ENCODE measurements around the gene ESF1. TPM values are rescaled to one million over a fixed set of nuclear protein-coding genes. Genes with fewer than 3 reads are reported as not detected.

ESF1 gene, protein sequence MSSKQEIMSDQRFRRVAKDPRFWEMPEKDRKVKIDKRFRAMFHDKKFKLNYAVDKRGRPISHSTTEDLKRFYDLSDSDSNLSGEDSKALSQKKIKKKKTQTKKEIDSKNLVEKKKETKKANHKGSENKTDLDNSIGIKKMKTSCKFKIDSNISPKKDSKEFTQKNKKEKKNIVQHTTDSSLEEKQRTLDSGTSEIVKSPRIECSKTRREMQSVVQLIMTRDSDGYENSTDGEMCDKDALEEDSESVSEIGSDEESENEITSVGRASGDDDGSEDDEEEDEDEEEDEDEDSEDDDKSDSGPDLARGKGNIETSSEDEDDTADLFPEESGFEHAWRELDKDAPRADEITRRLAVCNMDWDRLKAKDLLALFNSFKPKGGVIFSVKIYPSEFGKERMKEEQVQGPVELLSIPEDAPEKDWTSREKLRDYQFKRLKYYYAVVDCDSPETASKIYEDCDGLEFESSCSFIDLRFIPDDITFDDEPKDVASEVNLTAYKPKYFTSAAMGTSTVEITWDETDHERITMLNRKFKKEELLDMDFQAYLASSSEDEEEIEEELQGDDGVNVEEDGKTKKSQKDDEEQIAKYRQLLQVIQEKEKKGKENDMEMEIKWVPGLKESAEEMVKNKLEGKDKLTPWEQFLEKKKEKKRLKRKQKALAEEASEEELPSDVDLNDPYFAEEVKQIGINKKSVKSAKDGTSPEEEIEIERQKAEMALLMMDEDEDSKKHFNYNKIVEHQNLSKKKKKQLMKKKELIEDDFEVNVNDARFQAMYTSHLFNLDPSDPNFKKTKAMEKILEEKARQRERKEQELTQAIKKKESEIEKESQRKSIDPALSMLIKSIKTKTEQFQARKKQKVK
- total RNA-seq (10 to 100 TPM in 8 of 9 donors, 1 to 10 TPM in 1; 3.6 to 23.1 (median 12.5) TPM), polyA plus RNA-seq (10 to 100 TPM in 2 of 3 donors, 1 to 10 TPM in 1; 7.1 to 25.4 (median 19.3) TPM)
- long read RNA-seq, donor 1, partial matches to known transcripts = 28 of 28 reads
- long read RNA-seq, donor 1, other reads (novel, unspliced or antisense) = 0 of 28 reads
- long read RNA-seq, donor 2, partial matches to known transcripts = 42 of 48 reads
- long read RNA-seq, donor 2, other reads (novel, unspliced or antisense) = 6 of 48 reads
- long read RNA-seq, donor 3, partial matches to known transcripts = 28 of 40 reads
- long read RNA-seq, donor 3, other reads (novel, unspliced or antisense) = 12 of 40 reads
- long read RNA-seq, donor 4, partial matches to known transcripts = 13 of 23 reads
- long read RNA-seq, donor 4, other reads (novel, unspliced or antisense) = 10 of 23 reads
- long read RNA-seq, donor 5, partial matches to known transcripts = 4 of 14 reads
- long read RNA-seq, donor 5, other reads (novel, unspliced or antisense) = 10 of 14 reads
- long read RNA-seq, donor 6, partial matches to known transcripts = 8 of 12 reads
- long read RNA-seq, donor 6, other reads (novel, unspliced or antisense) = 4 of 12 reads
- long read RNA-seq, donor 7, partial matches to known transcripts = 6 of 6 reads
- long read RNA-seq, donor 7, other reads (novel, unspliced or antisense) = 0 of 6 reads
- long read RNA-seq, donor 8, partial matches to known transcripts = 45 of 60 reads
- long read RNA-seq, donor 8, other reads (novel, unspliced or antisense) = 15 of 60 reads
- long read RNA-seq, donor 9, partial matches to known transcripts = 29 of 29 reads
- long read RNA-seq, donor 9, other reads (novel, unspliced or antisense) = 0 of 29 reads
- long read RNA-seq, donor 10, partial matches to known transcripts = 13 of 22 reads
- long read RNA-seq, donor 10, other reads (novel, unspliced or antisense) = 9 of 22 reads

DNA sequence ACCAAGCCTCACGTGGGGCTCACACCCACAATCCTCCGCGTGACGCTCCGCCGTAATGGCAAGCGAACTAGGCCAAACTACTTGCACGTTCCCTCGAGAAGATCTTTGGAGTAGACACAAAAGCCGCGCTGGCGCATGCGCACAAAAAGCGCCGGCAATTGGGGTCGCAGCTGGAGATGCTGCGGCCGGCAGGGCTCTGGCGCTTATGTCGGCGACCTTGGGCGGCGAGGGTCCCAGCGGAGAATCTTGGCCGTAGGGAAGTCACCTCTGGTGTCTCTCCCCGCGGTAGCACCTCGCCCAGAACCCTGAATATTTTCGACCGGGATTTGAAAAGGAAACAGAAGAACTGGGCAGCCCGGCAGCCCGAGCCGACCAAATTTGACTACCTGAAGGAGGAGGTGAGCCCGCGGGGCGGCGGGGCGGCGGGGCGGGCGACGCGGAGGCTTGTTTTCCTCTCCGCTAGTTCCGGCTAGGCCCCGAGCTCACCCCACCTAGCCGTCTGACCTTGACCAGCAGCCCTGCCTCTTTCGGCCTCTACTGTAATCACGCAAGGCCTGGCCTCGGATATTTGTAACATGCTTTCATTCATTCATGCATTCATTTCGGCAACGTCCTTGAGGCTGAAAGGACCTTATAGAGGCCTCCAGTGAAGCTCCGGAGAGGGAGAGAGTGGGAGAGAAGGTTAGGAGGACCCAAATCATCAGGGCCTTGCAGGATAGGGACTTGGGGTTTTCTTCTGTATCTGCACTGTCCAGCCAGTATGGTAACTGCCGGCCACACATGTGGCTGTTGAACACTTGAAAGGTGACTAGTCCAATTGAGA is at the start of gene ESF1, which contains the start of gene NDUFAF5:
TSS of gene ESF1 (minus strand) at position 27 of the 823 bp plus-strand sequence. CDS start 1,779 bp downstream, outside the sequence.
TSS of gene NDUFAF5 (plus strand) at position 136 of the 823 bp plus-strand sequence. CDS start at position 177, 41 bp downstream.
- intact Hi-C loops (cut with DNase I) = no loop called here

DNA sequence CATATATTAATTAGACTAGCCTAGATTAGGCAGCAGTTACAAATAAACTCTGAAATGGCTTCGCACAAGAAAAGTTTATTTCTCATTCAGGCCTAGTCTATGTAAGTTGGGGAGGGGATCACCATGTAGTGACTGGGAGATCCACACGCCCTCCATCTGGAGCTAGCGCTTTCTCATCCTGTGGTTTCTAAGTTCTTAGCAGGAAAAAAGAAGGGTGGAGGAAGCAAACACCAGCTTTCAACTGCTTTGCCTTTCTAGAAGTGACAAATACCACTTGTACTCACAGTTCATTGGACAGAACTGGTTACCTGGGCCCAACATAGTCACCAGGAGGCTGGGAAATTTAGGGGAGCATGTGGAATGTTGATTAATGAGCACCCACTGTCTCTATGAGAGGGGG is 46.8 kb upstream of the ESF1 start:
- H3K4me1 ChIP-seq (replicated peaks in 1 of 2) = no peaks in the 10 kb centered on the region
- no peaks in the 10 kb centered on the region for H3K9me3 ChIP-seq (replicated peaks in 1 of 3)
- intact Hi-C loops (cut with DNase I) = no loop called here
- H3K27me3 ChIP-seq = no peaks in the 10 kb centered on the region
- TF ChIP-seq, protein P1, sequence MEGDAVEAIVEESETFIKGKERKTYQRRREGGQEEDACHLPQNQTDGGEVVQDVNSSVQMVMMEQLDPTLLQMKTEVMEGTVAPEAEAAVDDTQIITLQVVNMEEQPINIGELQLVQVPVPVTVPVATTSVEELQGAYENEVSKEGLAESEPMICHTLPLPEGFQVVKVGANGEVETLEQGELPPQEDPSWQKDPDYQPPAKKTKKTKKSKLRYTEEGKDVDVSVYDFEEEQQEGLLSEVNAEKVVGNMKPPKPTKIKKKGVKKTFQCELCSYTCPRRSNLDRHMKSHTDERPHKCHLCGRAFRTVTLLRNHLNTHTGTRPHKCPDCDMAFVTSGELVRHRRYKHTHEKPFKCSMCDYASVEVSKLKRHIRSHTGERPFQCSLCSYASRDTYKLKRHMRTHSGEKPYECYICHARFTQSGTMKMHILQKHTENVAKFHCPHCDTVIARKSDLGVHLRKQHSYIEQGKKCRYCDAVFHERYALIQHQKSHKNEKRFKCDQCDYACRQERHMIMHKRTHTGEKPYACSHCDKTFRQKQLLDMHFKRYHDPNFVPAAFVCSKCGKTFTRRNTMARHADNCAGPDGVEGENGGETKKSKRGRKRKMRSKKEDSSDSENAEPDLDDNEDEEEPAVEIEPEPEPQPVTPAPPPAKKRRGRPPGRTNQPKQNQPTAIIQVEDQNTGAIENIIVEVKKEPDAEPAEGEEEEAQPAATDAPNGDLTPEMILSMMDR (IDR thresholded peaks at IDR 0.05) = no peak
- TF ChIP-seq POLR2A (IDR thresholded peaks at IDR 0.05) = no peak
- H3K36me3 ChIP-seq (replicated peaks in 1 of 2) = no peaks in the 10 kb centered on the region
- H3K4me3 ChIP-seq = no peak overlapping the region
- DNase-seq = no peak
- no peak overlapping the region for H3K27ac ChIP-seq
- 84 to 90% (median 88%) methylated on average over 3 of the region's 3 CpGs for WGBS, 4 donors

More for the DNA sequence above, at the start of gene ESF1, which contains the start of gene NDUFAF5:
- DNase-seq = peak; percentile 94 to 98 (median 96)
- H3K27ac ChIP-seq = peak within 1 kb of the TSS; percentile 70 to 96 (median 93)
- H3K9me3 ChIP-seq (replicated peaks in 1 of 3) = no peaks in the 10 kb centered on the region
- H3K36me3 ChIP-seq (replicated peaks in 1 of 2) = peaks cover 0 to 33% of the 10 kb centered on the region in 2 donors
- peak within 1 kb of the TSS; percentile 67 to 99 (median 81) for H3K4me3 ChIP-seq
- peak; percentile 46 to 64 for TF ChIP-seq POLR2A (IDR thresholded peaks at IDR 0.05)
- TF ChIP-seq, protein P1 (IDR thresholded peaks at IDR 0.05) = no peak
- peaks cover 22 to 35% of the 10 kb centered on the region in 2 donors for H3K4me1 ChIP-seq (replicated peaks in 1 of 2)
- WGBS, 4 donors = 0 to 5% (median 1%) methylated on average over 8 to 54 of the region's 54 CpGs
- no peaks in the 10 kb centered on the region for H3K27me3 ChIP-seq

DNA sequence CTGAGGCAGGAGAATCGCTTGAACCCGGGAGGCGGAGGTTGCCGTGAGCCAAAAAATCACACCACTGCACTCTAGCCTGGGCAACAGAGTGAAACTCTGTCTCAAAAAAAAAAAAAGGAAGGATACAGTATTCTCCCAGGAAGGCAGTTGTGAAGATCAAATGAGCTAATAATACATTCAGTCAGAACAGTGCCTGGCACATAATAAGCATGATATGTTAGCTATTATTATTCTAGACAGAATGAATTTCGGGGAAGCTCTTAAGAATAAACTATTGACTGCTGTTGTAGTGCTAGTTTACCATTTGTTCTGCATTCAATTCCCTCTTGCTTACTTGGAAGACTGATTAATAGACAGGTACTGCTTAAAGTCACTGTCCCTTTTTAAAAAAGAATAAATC is 40.7 kb upstream of the ESF1 start:
- intact Hi-C loops (cut with DNase I) = loop anchor here in 1 of 2 donors (10.0 kb wide), 1 partner anchor 229 kb away; no protein-coding TSS in a partner anchor
- TF ChIP-seq POLR2A (IDR thresholded peaks at IDR 0.05) = no peak
- TF ChIP-seq, protein P1 (IDR thresholded peaks at IDR 0.05) = no peak

More for the DNA sequence above, 40.7 kb upstream of the ESF1 start:
- no peaks in the 10 kb centered on the region for H3K36me3 ChIP-seq (replicated peaks in 1 of 2)
- no peak for DNase-seq
- H3K4me3 ChIP-seq = no peak overlapping the region
- H3K4me1 ChIP-seq (replicated peaks in 1 of 2) = no peaks in the 10 kb centered on the region
- H3K9me3 ChIP-seq (replicated peaks in 1 of 3) = no peaks in the 10 kb centered on the region
- no peak overlapping the region for H3K27ac ChIP-seq
- no peaks in the 10 kb centered on the region for H3K27me3 ChIP-seq
- 70 to 91% (median 88%) methylated on average over 4 to 5 of the region's 5 CpGs for WGBS, 4 donors

Data from adrenal gland (tissue), 19 donors.